HL-60 (cell line): Measurements from ENCODE around the gene SNTB2.

Experiments used
- DNase-seq, 2 experiments: peaks; one replicate each; pipeline ENCODE4 v3.0.0-alpha.2; 2010 to 2020; ENCODE audit warnings: low read depth in 1 of 2, low spot score in 1 of 2
- H3K27ac ChIP-seq: fragments of 250-450 bp; sonication (Bioruptor Pico); replicated peaks from 2 replicates; pipeline ENCODE4 v1.5.1; 2020; ENCODE audit warnings: mild to moderate bottlenecking, moderate library complexity
- H3K27me3 ChIP-seq: fragments of 250-450 bp; sonication (Bioruptor Pico); 2 replicates; pipeline ENCODE4 v1.5.1; 2021; ENCODE audit warnings: mild to moderate bottlenecking, moderate library complexity; ENCODE audit not compliant: insufficient read depth, poor library complexity, severe bottlenecking
- H3K4me3 ChIP-seq: replicated peaks from 2 replicates; pipeline ENCODE4 v1.5.1; 2011; ENCODE audit warnings: mild to moderate bottlenecking, control low read depth, low read length; ENCODE audit not compliant: insufficient read depth
- CTCF ChIP-seq: IDR thresholded peaks from one replicate; pipeline ENCODE4 v1.5.1; 2011; ENCODE audit warnings: low read length, control low read depth, inconsistent platforms; ENCODE audit not compliant: insufficient read depth
- GABPA ChIP-seq: IDR thresholded peaks from 2 replicates; pipeline ENCODE4 v1.6.1; 2012; ENCODE audit warnings: low read depth
- POLR2AphosphoS5 ChIP-seq: IDR thresholded peaks from 2 replicates; pipeline ENCODE4 v1.6.1; 2012; ENCODE audit warnings: low read depth
- REST ChIP-seq: IDR thresholded peaks from 2 replicates; pipeline ENCODE4 v1.6.1; 2012; ENCODE audit warnings: low read depth; ENCODE audit not compliant: insufficient replicate concordance
- SPI1 ChIP-seq: IDR thresholded peaks from 2 replicates; pipeline ENCODE4 v1.6.1; 2012; ENCODE audit warnings: low read depth, mild to moderate bottlenecking, borderline replicate concordance

The SNTB2 gene

DNA sequence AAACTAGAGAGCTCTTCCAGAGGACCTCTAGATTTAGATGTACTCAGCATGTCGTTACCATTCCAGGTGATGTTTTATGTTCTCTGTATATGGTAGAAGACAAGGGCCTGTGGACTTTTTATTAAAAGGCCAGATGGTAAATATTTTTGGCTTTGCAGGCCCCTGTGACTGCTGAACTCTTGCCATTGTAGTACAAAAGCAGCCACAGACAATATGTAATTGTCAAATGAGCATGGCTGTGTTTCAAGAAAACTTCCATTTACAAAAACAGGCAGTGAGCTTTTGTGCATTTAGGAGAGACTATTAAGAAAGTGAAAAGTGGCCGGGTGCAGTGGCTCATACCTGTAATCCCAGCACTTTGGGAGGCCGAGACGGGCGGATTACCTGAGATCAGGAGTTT, 157.2 kb downstream of the SNTB2 start:
- no peak for DNase-seq
- no peak overlapping the region for H3K4me3 ChIP-seq
- H3K27me3 ChIP-seq, result no peaks in the 10 kb centered on the region
- TF ChIP-seq REST (no peak), CTCF (no peak), SPI1 (no peak), GABPA (no peak), POLR2AphosphoS5 (no peak)
- H3K27ac ChIP-seq, result no peak overlapping the region

GRCh38 chr16:69345923-69346322, 159.0 kb downstream of the SNTB2 start:
- TF ChIP-seq GABPA, result no peak
- TF ChIP-seq REST, result no peak
- no peak for TF ChIP-seq POLR2AphosphoS5
- no peak for TF ChIP-seq SPI1
- TF ChIP-seq CTCF, result no peak
- Histone ChIP-seq H3K27me3 (no peaks in the 10 kb centered on the region), H3K4me3 (no peak overlapping the region), H3K27ac (no peak overlapping the region)
- DNase-seq, result no peak

- no peak for TF ChIP-seq POLR2AphosphoS5
- TF ChIP-seq SPI1, result no peak
- no peak for TF ChIP-seq CTCF
- TF ChIP-seq GABPA, result no peak
- no peak for TF ChIP-seq REST
- Histone ChIP-seq H3K4me3 (no peak overlapping the region), H3K27me3 (no peaks in the 10 kb centered on the region), H3K27ac (no peak overlapping the region)
- DNase-seq, result no peak
Measured at GRCh38 chr16:69346683-69347082, 159.7 kb downstream of the SNTB2 start.
